Measurements from ENCODE around the gene EXOC4. TPM values are rescaled to one million over a fixed set of nuclear protein-coding genes. Genes with fewer than 3 reads are reported as not detected.

The EXOC4 gene
- total and polyA plus RNA-seq, 2 donors (not counting 3 experiments of a cell fraction or from before 2014, with no cell fraction given) = 20.3 to 73.1 TPM

GRCh38 chr7:133955208-133955607 is 702.3 kb downstream of the EXOC4 start:
- no peaks in the 10 kb centered on the region for H4K20me1 ChIP-seq (replicated peaks; ENCODE audit: control insufficient read depth, extremely low read depth, insufficient read depth, low read length)
- no peaks in the 10 kb centered on the region for H3K27me3 ChIP-seq (ENCODE audit: control insufficient read depth in 2 of 2, insufficient read depth in 2 of 2, low read length in 2 of 2)
- no peaks in the 10 kb centered on the region for H3K9me3 ChIP-seq (replicated peaks; ENCODE audit: control insufficient read depth, insufficient read depth, low read length)
- intact Hi-C loops (cut with micrococcal nuclease) (no loop called here), dilution Hi-C loops (cut with MboI; ENCODE audit: extremely low pct_ligation_motif_present, low sequenced_read_pairs) (no loop called here)
- ChIA-PET CTCF (interaction anchor here (0.9 to 1.4 kb wide), 2 partner anchors 10 to 22 kb away, joined by 3 to 4 read pairs; no protein-coding TSS in a partner anchor), POLR2A (no interaction called here)
- no peak overlapping the region for H3K4me2 ChIP-seq (ENCODE audit: insufficient read depth, low read length)
- H3K79me2 ChIP-seq (ENCODE audit: control insufficient read depth, insufficient read depth, low read length) = no peaks in the 10 kb centered on the region
- H2AFZ ChIP-seq (ENCODE audit: low read depth, low read length) = no peak overlapping the region
- FAIRE-seq = no peak
- no peak overlapping the region for H3K4me3 ChIP-seq (replicated peaks in 1 of 3; ENCODE audit: insufficient read depth in 1 of 3, low read depth in 1 of 3, low read length in 3 of 3)
- no TSS peak for BruUV-seq (replicated peaks)
- H3K9ac ChIP-seq (replicated peaks; ENCODE audit: extremely low read depth, insufficient read depth, low read length) = no peak overlapping the region
- no peaks in the 10 kb centered on the region for H3K4me1 ChIP-seq (ENCODE audit: control insufficient read depth, extremely low read depth, insufficient read depth, low read length)
- H3K36me3 ChIP-seq (ENCODE audit: control insufficient read depth in 2 of 2, extremely low read depth in 1 of 2, insufficient read depth in 2 of 2, low read length in 2 of 2) = no peaks in the 10 kb centered on the region
- no peak for DNase-seq (ENCODE audit: low read depth, low spot score)
- no peak for TF ChIP-seq MYC (IDR thresholded peaks at IDR 0.05; ENCODE audit: low read depth, low read length)
- no peaks in the 10 kb centered on the region for H3K9me1 ChIP-seq (replicated peaks; ENCODE audit: control insufficient read depth, extremely low read depth, insufficient read depth, low read length)
- no peak overlapping the region for H3K27ac ChIP-seq (ENCODE audit: insufficient read depth, low read depth, low read length)

DNA sequence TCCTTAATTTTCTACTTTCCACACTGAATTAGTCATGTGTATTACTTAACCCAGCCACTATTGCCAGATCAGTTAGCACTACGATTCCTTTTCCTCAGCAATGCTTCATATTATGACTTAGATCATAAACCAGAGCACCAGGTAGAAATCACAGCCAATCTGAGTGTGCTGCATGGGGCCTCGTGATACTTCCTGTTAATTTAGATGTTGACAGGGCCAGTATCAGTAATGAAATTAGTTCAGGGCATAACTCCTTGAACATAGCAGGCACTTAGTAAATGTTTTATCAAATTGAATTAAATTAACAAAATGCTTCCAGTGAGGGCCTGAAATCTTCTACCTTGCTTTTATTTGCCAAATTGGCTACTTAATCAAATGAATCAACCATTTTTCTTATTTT is 705.0 kb downstream of the EXOC4 start:
- intact Hi-C loops (cut with micrococcal nuclease) = no loop called here
- no peak overlapping the region for H3K27ac ChIP-seq (ENCODE audit: insufficient read depth, low read depth, low read length)
- dilution Hi-C loops (cut with MboI; ENCODE audit: extremely low pct_ligation_motif_present, low sequenced_read_pairs) = no loop called here

More for the DNA sequence above, 705.0 kb downstream of the EXOC4 start:
- H3K27me3 ChIP-seq (ENCODE audit: control insufficient read depth in 2 of 2, insufficient read depth in 2 of 2, low read length in 2 of 2) = no peaks in the 10 kb centered on the region
- POLR2A ChIA-PET = no interaction called here
- no peak for TF ChIP-seq CTCF (IDR thresholded peaks at IDR 0.05; ENCODE audit: extremely low read depth in 1 of 2, insufficient read depth in 1 of 2, low read depth in 1 of 2, low read length in 2 of 2)
- TF ChIP-seq FOS (IDR thresholded peaks at IDR 0.05; ENCODE audit: borderline replicate concordance, insufficient read depth, low read length) = no peak
- TF ChIP-seq, protein P1, sequence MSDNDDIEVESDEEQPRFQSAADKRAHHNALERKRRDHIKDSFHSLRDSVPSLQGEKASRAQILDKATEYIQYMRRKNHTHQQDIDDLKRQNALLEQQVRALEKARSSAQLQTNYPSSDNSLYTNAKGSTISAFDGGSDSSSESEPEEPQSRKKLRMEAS (IDR thresholded peaks at IDR 0.05; ENCODE audit: insufficient read depth, insufficient read length) = no peak
- no peak for TF ChIP-seq JUN (IDR thresholded peaks at IDR 0.05; ENCODE audit: borderline replicate concordance, insufficient read depth, insufficient read length, low read depth)
- TF ChIP-seq POLR2A (IDR thresholded peaks at IDR 0.05; ENCODE audit: low read depth, low read length) = no peak
- TF ChIP-seq POLR2AphosphoS5 (IDR thresholded peaks at IDR 0.05; ENCODE audit: insufficient read depth, low read depth, low read length) = no peak
- TF ChIP-seq GATA2 (IDR thresholded peaks at IDR 0.05; ENCODE audit: insufficient read depth, insufficient read length, low read depth, low read length) = no peak
- H3K9me1 ChIP-seq (replicated peaks; ENCODE audit: control insufficient read depth, extremely low read depth, insufficient read depth, low read length) = no peaks in the 10 kb centered on the region
- H4K20me1 ChIP-seq (replicated peaks; ENCODE audit: control insufficient read depth, extremely low read depth, insufficient read depth, low read length) = no peaks in the 10 kb centered on the region
- BruUV-seq (replicated peaks) = no TSS peak
- no peaks in the 10 kb centered on the region for H3K79me2 ChIP-seq (ENCODE audit: control insufficient read depth, insufficient read depth, low read length)
- no peak overlapping the region for H3K9ac ChIP-seq (replicated peaks; ENCODE audit: extremely low read depth, insufficient read depth, low read length)
- no peak overlapping the region for H2AFZ ChIP-seq (ENCODE audit: low read depth, low read length)
- no peaks in the 10 kb centered on the region for H3K9me3 ChIP-seq (replicated peaks; ENCODE audit: control insufficient read depth, insufficient read depth, low read length)
- H3K4me2 ChIP-seq (ENCODE audit: insufficient read depth, low read length) = no peak overlapping the region
- CTCF ChIA-PET = no interaction called here
- no peak overlapping the region for H3K4me3 ChIP-seq (replicated peaks in 1 of 3; ENCODE audit: insufficient read depth in 1 of 3, low read depth in 1 of 3, low read length in 3 of 3)
- H3K4me1 ChIP-seq (ENCODE audit: control insufficient read depth, extremely low read depth, insufficient read depth, low read length) = no peaks in the 10 kb centered on the region
- FAIRE-seq (no peak), DNase-seq (ENCODE audit: low read depth, low spot score) (no peak)
- no peaks in the 10 kb centered on the region for H3K36me3 ChIP-seq (ENCODE audit: control insufficient read depth in 2 of 2, extremely low read depth in 1 of 2, insufficient read depth in 2 of 2, low read length in 2 of 2)
